D341Med (cell line): ENCODE data around the gene CMTM7.
"Not testable (repeated sequence)": the region's sequence is repeated elsewhere in the genome, so short reads cannot be mapped to it uniquely, and the experiment has no call there.

Source experiments
- DNase-seq: peaks from one replicate; pipeline ENCODE4 v3.0.0; 2012; ENCODE audit warnings: low spot score

CMTM7 gene

GRCh38 chr3:32383136-32383711, 8.4 kb upstream of the CMTM7 start:
- no peak for DNase-seq

GRCh38 chr3:32384938-32385337, 6.7 kb upstream of the CMTM7 start:
- no peak for DNase-seq

GRCh38 chr3:32387512-32387911, 4.1 kb upstream of the CMTM7 start:
- no peak for DNase-seq

- not testable (repeated sequence) for DNase-seq
Observed at GRCh38 chr3:32389577-32389976, 2.1 kb upstream of the CMTM7 start.

- DNase-seq = no peak
Observed at GRCh38 chr3:32392536-32393302, 1.1 kb downstream of the CMTM7 start.

- no peak for DNase-seq
Observed at GRCh38 chr3:32395496-32395895, 3.8 kb downstream of the CMTM7 start.

GRCh38 chr3:32397941-32398340, 6.3 kb downstream of the CMTM7 start:
- DNase-seq = no peak

- DNase-seq = no peak
Observed at GRCh38 chr3:32398531-32398930, 6.9 kb downstream of the CMTM7 start.

- no peak for DNase-seq
Observed at GRCh38 chr3:32399030-32399620, 7.5 kb downstream of the CMTM7 start.

- no peak for DNase-seq
Observed at GRCh38 chr3:32401126-32401525, 9.5 kb downstream of the CMTM7 start.

GRCh38 chr3:32401556-32402081, 10.0 kb downstream of the CMTM7 start:
- DNase-seq = no peak

GRCh38 chr3:32403663-32404062, 12.0 kb downstream of the CMTM7 start:
- no peak for DNase-seq

- DNase-seq = no peak
Observed at GRCh38 chr3:32404714-32405113, 13.1 kb downstream of the CMTM7 start.

GRCh38 chr3:32405155-32405554, 13.5 kb downstream of the CMTM7 start:
- no peak for DNase-seq

GRCh38 chr3:32405711-32406323, 14.2 kb downstream of the CMTM7 start:
- DNase-seq = no peak

GRCh38 chr3:32406486-32407408, 15.1 kb downstream of the CMTM7 start:
- no peak for DNase-seq

- DNase-seq = no peak
Observed at GRCh38 chr3:32410367-32411246, 19.0 kb downstream of the CMTM7 start.

GRCh38 chr3:32411442-32411841, 19.8 kb downstream of the CMTM7 start:
- DNase-seq = no peak

- DNase-seq = no peak
Observed at GRCh38 chr3:32412887-32413286, 21.2 kb downstream of the CMTM7 start.

- DNase-seq = no peak
Observed at GRCh38 chr3:32413845-32414521, 22.3 kb downstream of the CMTM7 start.
